Measurements from ENCODE around the gene CUL9.

Gene CUL9

GRCh38 chr6:43183441-43183840 is 1.4 kb downstream of the CUL9 start:
- peak overlapping the region; percentile 65; the same call in 1 of the 2 replicates for H3K4me2 ChIP-seq (ENCODE audit: low read length)
- H3K4me1 ChIP-seq (ENCODE audit: insufficient read depth, low read length, severe bottlenecking), result peaks cover 26% of the 10 kb centered on the region
- peak overlapping the region; percentile 81 for H3K4me3 ChIP-seq (ENCODE audit: low read depth, low read length, poor library complexity, severe bottlenecking)
- no peaks in the 10 kb centered on the region; the same call in 1 of the 2 replicates for H3F3A ChIP-seq (ENCODE audit: insufficient read depth, low read length)
- no peaks in the 10 kb centered on the region for H3K9me3 ChIP-seq (ENCODE audit: low read length)
- no peaks in the 10 kb centered on the region for H3K79me2 ChIP-seq (ENCODE audit: insufficient read depth, low read length)
- H2AFZ ChIP-seq (ENCODE audit: low read length), result no peak overlapping the region
- no peak overlapping the region for H3K27ac ChIP-seq (ENCODE audit: low read depth, low read length, poor library complexity, severe bottlenecking)
- no peaks in the 10 kb centered on the region for H3K27me3 ChIP-seq (ENCODE audit: insufficient read depth, low read length)
- H4K20me1 ChIP-seq (ENCODE audit: insufficient read depth, low read length), result no peaks in the 10 kb centered on the region
- TF ChIP-seq CTCF (IDR thresholded peaks at IDR 0.05; ENCODE audit: low read length), result no peak
- TF ChIP-seq EZH2 (IDR thresholded peaks at IDR 0.05; ENCODE audit: borderline replicate concordance, low read length), result no peak
- H3K9me2 ChIP-seq (ENCODE audit: low read depth, low read length), result no peaks in the 10 kb centered on the region
- peaks cover 51% of the 10 kb centered on the region for H3K36me3 ChIP-seq (ENCODE audit: insufficient read depth, low read length)
- H3K9ac ChIP-seq (ENCODE audit: low read length), result peak overlapping the region; percentile 82; the same call in 1 of the 2 replicates

- TF ChIP-seq CTCF (IDR thresholded peaks at IDR 0.05; ENCODE audit: low read length) (no peak), EZH2 (IDR thresholded peaks at IDR 0.05; ENCODE audit: borderline replicate concordance, low read length) (no peak)
- no peaks in the 10 kb centered on the region; the same call in 1 of the 2 replicates for H3F3A ChIP-seq (ENCODE audit: insufficient read depth, low read length)
- H3K27ac ChIP-seq (ENCODE audit: low read depth, low read length, poor library complexity, severe bottlenecking), result no peak overlapping the region
- H3K9ac ChIP-seq (ENCODE audit: low read length), result no peak overlapping the region
- H3K36me3 ChIP-seq (ENCODE audit: insufficient read depth, low read length), result peaks cover 43% of the 10 kb centered on the region
- H2AFZ ChIP-seq (ENCODE audit: low read length), result no peak overlapping the region
- H3K9me2 ChIP-seq (ENCODE audit: low read depth, low read length), result no peaks in the 10 kb centered on the region
- H3K9me3 ChIP-seq (ENCODE audit: low read length), result no peaks in the 10 kb centered on the region
- H3K79me2 ChIP-seq (ENCODE audit: insufficient read depth, low read length), result no peaks in the 10 kb centered on the region
- H3K4me3 ChIP-seq (ENCODE audit: low read depth, low read length, poor library complexity, severe bottlenecking), result no peak overlapping the region
- H3K4me2 ChIP-seq (ENCODE audit: low read length), result no peak overlapping the region
- no peaks in the 10 kb centered on the region for H3K27me3 ChIP-seq (ENCODE audit: insufficient read depth, low read length)
- H3K4me1 ChIP-seq (ENCODE audit: insufficient read depth, low read length, severe bottlenecking), result peaks cover 26% of the 10 kb centered on the region
- H4K20me1 ChIP-seq (ENCODE audit: insufficient read depth, low read length), result no peaks in the 10 kb centered on the region
Observed at GRCh38 chr6:43184268-43184985, 2.4 kb downstream of the CUL9 start.

- H3K4me3 ChIP-seq (ENCODE audit: low read depth, low read length, poor library complexity, severe bottlenecking), result no peak overlapping the region
- H3K79me2 ChIP-seq (ENCODE audit: insufficient read depth, low read length), result no peaks in the 10 kb centered on the region
- peaks cover 41% of the 10 kb centered on the region for H3K36me3 ChIP-seq (ENCODE audit: insufficient read depth, low read length)
- H3K4me2 ChIP-seq (ENCODE audit: low read length), result no peak overlapping the region
- no peak overlapping the region for H3K27ac ChIP-seq (ENCODE audit: low read depth, low read length, poor library complexity, severe bottlenecking)
- no peak overlapping the region for H3K9ac ChIP-seq (ENCODE audit: low read length)
- no peaks in the 10 kb centered on the region for H4K20me1 ChIP-seq (ENCODE audit: insufficient read depth, low read length)
- peaks cover 26% of the 10 kb centered on the region for H3K4me1 ChIP-seq (ENCODE audit: insufficient read depth, low read length, severe bottlenecking)
- no peaks in the 10 kb centered on the region for H3K9me3 ChIP-seq (ENCODE audit: low read length)
- H3K27me3 ChIP-seq (ENCODE audit: insufficient read depth, low read length), result no peaks in the 10 kb centered on the region
- no peaks in the 10 kb centered on the region; the same call in 1 of the 2 replicates for H3F3A ChIP-seq (ENCODE audit: insufficient read depth, low read length)
- H2AFZ ChIP-seq (ENCODE audit: low read length), result no peak overlapping the region
- H3K9me2 ChIP-seq (ENCODE audit: low read depth, low read length), result no peaks in the 10 kb centered on the region
- TF ChIP-seq EZH2 (IDR thresholded peaks at IDR 0.05; ENCODE audit: borderline replicate concordance, low read length) (no peak), CTCF (IDR thresholded peaks at IDR 0.05; ENCODE audit: low read length) (no peak)
Observed at GRCh38 chr6:43185391-43185985, 3.5 kb downstream of the CUL9 start.
